Activated CD4-positive, alpha-beta T cell treated with anti-CD3 and anti-CD28 coated beads for 4 hours (primary cell): ENCODE measurements around the gene MAN2B1.
A peak's percentile ranks its signal among the peaks of the same experiment; 100 is the strongest.
"Not testable (repeated sequence)": the region's sequence is repeated elsewhere in the genome, so short reads cannot be mapped to it uniquely, and the experiment has no call there.

Source experiments
- DNase-seq, 2 donors: peaks; one replicate each; pipeline ENCODE4 v3.0.0-alpha.2; 2020

The MAN2B1 gene

DNA sequence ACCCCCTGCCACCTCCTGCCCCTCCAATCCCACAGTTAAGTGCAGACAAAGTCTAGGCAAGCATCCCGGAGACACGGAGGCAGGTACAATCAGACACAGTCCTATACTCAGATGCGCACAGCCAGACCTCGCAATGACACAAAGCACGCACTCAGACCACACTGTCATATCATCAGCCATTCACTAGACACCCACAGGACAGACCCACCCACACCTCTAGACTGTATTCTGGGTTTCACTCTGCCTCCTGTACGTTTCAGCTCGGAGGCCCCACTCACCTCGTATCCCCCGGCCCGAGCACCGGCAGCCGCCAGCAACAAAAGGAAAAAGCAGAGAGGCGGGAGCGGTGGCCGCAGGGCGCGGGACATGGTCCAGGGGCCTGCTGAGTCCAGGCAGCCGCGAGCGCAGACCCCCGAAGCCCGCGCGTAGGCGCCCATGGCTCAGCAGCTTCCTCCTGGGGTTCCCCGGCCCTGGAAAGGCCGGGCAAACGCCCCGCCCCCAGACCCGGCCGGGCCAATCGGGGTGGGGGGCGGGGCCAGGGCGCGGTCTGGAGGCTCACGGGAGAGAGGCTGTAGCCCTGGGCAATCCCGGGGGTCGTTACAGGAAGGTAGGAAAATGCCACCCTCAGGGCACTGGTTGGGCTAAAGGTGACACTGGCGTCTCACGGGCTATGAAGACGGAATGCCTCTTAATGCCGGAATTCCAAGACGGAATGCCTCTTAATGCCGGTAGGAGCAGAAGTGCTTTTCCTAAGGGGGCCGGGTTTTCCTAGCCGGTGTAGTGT, at the start of gene MAN2B1, which contains the start of gene WDR83:
TSS of gene MAN2B1 (minus strand) at position 478 of the 784 bp plus-strand sequence. CDS start at position 437, 41 bp downstream.
TSS of gene WDR83 (plus strand) at position 543 of the 784 bp plus-strand sequence. CDS start 2,984 bp downstream, outside the sequence.
- DNase-seq = peak; percentile 78 to 82

DNA sequence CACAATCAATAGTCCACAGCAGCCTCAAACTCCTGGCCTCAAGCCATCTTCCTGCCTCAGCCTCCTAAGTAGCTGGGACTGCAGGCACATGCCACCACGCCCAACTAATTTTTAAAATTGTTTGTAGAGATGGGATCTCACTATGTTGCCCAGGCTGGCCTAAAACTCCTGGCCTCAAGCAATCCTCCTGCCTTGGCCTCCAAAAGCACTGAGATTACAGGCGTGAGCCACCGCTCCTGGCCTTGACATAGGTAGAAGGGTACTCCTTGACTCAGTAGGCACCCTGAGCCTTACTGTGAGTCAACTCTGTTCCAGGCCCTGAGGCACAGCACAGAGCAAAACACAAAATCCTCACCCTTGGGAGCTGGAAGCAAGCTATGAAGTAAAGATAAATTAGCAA, 49.4 kb upstream of the MAN2B1 start:
- DNase-seq = no peak

DNA sequence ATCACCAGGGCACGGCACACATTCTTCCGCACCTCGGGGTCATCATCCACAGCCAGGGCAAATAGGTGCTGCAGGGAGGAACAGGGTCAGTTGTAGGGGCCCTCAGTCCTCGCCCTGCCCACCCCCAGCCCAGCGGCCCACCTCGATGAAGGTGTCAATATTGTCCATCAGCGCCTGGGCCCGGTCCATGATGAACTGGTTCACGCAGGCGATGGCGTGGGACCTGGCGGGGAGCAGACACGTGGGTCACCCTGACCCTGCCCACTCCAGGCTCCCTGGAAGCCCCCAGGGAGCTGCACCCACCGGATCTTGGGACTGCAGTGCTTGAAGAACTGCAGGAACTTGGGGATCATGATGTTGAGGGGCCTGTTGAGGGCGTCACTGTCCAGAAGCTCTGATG, 48.6 kb upstream of the MAN2B1 start:
- no peak for DNase-seq

DNA sequence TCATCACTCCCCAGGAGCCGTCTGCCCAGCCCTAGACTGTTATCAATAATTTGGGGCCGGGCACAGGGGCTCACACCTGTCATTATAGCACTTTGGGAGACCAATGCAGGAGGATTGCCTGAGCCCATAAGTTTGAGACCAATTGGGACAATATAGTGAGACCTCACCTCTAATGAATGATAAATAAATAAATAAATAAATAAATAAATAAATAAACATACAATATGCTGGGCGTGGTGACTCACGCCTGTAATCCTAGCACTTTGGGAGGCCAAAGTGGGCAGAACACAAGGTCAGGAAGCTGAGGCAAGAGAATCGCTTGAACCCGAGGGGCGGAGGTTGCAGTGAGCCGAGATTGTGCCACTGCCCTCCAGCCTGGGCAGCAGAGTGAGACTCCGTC, 46.8 kb upstream of the MAN2B1 start:
- not testable (repeated sequence) for DNase-seq

DNA sequence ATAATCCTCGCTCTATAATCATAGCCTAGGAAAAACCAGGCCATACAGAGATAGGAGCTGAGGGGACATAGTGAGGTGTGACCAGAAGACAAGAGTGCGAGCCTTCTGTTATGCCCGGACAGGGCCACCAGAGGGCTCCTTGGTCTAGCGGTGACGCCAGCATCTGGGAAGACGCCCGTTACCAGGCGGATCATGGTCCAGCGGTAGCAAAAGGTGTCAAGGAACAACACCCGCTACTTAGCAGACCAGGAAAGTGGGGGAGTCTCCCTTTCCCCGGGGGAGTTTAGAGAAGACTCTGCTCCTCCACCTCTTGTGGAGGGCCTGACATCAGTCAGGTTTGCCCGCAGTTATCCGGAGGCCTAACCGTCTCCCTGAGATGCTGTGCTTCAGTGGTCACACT, 45.5 kb upstream of the MAN2B1 start:
- DNase-seq = not testable (repeated sequence)

DNA sequence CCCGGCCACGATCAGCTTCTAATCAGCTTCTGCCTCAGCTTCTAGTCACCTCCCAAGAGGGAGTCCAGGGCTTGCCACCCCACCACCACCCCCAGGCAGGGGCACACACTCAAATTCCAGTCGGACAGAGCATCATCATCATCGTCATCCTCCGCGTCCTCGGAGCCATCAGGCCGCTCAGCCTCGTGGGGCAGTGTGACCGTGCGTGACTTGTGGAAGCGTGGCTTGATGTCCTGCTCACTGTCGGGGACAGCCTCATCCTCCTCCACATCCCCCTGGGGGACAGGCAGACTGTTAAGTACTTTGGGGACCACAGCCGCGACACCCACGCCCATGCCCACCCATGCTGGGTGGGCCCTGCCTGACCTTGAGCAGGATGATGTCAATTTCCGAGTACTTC, 44.6 kb upstream of the MAN2B1 start:
- DNase-seq = no peak

DNA sequence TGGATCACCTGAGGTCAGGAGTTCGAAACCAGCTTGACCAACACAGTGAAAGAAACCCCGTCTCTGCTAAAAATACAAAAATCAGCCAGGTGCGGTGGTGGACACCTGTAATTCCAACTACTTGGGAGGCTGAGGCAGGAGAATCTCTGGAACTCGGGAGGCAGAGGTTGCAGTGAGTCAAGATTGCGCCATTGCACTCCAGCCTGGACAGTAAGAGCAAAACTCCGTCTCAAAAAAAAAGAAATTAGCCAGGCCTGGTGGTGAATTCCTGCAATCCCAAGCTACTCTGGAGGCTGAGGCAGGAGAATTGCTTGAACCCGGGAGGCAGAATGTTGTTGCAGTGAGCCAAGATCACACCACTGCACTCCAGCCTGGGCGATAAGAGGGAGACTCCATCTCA, 42.1 kb upstream of the MAN2B1 start:
- DNase-seq = no peak

DNA sequence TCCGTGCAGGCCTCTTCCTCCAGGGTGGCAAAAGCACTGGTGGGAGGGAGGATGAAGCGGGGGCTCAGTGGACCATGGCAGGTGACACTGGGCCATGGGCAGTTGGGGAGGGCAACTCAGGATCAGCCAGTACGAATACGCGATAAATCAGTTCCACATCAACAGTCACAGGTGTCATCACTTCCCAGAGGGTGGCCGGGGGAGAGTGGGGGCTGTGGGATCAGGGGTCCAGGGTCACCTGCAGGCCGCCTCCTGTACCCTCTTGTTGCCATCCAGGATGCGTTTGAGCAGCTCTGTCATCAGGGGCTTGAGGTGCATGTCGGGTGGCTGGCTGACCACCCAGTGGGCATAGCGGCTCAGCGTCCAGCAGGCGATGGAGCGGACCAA, 39.8 kb upstream of the MAN2B1 start:
- DNase-seq = no peak

DNA sequence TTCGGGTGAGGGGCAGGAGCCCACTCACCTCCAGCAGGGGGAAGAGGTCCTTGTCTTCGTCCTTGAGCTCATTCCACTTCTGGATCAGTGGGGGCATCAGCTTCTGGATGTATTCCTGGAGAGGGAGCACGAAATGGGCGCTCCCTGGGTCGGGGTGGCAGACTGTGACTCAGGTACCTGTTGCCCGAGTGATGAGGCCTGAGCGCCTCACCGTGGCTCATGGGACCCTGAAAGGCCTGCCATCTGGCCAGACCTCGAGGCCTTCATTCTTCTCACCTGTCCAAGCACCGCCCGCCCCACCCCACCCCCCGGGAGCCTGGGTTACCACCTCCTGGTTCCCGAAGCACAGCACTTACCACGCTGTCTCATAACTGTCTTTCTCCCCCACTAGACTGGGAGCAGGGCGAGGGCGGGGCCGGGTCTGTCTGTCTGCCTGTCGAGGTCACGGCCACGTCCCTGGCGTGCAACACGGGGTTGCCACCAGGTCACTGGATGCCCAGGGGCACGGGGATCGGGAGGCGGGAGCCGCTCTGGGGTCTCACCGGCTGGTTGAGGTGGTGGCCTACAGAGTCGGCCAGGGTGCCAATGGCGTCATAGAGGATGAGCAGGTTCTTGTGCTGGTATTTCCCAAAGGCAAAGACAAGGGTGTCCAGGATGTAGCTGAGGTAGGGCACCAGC, 39.3 kb upstream of the MAN2B1 start:
- no peak for DNase-seq

DNA sequence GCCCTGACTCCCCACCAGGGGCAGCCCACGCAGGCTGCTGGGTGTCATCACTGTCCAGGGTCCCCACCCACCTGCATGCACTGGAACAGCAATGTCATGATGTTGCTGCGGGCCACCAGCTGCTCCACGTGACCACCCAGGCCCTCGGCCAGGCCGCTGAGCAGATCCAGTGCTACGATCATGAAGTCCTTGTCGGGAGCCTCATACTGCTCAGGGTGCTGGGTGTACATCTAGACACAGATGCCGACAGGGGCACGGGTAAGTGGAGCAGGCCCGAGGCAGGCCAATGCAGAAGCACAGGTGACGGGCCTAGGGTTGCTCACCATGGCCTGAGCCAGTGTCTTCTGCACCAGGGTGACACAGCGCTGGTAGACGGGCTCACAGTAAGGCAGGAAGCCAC, 38.6 kb upstream of the MAN2B1 start:
- no peak for DNase-seq

DNA sequence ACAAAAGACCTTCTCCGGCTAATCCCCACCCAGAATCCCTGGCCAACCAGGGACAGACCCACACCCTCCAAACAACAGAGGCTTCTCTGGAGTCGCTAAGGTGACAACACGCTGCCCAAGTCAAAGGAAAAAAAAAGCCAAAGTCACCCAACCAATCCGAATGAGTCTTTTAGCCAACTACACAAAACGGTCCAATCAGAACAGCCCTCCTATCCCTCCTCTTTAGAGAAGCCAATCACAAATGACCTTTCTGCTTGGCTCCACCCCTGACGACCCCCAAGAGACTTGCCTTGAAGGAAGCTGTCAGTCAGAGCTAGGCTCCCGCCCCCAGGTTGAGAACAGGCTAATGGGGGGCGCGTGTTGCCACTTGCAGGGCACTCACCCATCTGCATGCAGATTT, 36.5 kb upstream of the MAN2B1 start:
- no peak for DNase-seq

DNA sequence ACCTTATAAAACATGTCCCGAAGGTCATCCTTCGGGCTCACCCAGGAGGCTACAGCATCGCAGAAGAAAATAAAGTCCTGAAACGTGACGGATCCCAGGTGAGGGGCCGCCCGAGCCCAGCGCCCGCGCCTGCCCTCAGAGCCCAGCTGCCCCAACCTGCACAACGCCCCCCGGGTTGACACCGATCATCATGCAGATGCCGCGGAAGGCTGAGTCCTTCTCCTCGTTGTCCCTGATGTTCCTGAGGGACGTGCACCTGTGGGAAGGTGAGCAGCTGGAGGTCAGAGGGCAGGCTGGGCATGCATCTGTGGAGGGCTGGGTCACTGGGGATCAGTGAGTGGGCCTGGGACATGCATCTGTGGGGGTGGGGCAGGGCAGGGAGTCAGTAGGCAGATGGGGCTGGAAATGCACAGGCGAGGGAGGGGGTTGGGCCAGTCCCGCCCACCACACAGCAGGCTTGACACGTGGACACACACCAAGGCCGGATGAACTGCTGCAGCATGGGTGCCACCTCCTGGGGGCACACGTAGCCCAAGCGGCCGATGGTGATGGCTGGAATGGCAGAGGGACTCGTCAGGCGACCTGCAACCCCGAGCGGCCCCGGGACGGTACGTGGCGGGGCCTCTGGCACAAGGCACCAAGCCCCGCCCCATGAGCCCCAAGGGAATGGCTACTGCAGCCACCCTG, 35.2 kb upstream of the MAN2B1 start:
- DNase-seq = no peak

DNA sequence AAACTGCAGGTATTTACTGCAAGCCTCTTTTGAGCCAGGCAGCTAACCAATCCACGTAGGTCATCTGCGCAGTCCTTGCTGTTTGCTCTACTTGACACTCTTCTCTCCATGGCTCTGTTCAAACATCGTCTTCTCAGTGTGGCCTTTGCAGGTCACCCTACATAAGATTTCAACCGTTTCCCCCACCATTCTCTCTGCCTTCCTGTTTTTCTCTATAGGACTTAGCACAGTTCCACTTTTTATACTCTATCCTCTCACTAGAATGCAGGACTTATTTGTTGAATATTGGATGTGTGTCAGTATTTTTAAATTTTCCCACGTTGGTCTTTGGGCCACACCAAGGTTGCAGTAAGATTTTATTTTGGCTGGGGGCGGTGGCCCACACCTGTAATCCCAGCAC, 31.6 kb upstream of the MAN2B1 start:
- no peak for DNase-seq

DNA sequence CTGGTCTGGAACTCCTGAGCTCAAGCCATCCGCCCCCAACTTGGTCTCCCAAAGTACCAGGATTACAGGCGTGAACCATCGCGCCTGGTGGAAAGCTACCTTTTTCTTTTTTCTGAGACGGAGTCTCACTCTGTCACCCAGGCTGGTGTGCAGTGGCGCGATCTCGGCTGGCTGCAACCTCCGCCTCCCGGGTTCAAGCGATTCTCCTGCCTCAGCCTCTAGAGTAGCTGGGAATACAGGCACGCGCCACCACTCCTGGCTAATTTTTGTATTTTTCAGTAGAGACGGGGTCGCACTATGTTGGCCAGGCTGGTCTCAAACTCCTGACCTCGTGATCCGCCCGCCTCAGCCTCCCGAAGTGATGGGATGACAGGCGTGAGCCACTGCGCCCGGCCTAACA, 30.9 kb upstream of the MAN2B1 start:
- DNase-seq = not testable (repeated sequence)

DNA sequence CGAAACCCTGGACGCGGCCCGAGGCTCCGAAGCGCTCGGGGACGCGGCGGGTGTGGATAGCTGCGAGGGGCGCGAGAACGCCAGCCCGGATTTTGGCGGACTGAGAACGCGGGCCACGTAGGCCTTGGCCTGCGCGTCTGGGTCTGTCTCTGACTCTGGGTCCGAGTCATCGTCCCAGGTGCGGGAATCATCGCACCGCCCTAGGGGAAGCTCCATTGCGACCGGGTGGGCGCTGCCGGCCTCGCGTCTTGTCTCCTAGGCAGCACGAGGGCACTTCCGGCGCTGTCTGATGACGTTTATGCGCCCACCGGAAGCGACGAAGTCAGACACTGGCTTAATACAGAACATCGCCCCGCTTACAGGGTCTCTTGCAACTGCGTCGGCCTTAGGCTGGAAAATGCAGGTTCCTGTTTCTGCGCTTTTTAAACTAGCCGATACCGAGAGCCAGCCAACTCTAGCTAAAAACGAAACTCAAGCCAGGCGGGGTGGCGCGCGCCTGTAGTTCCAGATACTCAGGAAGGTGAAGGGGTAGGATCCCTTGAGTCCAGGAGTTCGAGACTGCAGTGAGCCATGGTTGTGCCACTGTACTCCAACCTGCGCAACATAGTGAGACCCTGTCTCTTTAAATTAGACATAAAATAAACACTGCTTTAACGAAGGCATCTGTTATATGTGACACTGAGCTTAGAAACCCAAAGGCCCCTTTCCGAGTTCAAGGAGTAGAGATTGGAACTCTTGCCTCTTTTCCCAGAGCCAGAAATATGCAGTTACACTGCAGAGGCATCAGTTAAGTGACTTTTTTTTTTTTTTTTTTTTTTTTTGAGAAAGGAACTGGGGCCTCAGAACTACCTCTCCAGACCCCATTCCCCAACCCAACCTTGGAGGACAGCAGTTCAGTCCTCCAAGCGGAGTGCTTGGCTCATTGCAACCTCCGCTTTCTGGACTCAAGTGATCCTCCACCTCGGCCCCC, 30.1 kb upstream of the MAN2B1 start, which contains the start of gene FBXW9:
TSS of gene FBXW9 (minus strand) at position 266 of the 970 bp plus-strand sequence. CDS start at position 216, 50 bp downstream.
- DNase-seq = peak; percentile 91 to 97

DNA sequence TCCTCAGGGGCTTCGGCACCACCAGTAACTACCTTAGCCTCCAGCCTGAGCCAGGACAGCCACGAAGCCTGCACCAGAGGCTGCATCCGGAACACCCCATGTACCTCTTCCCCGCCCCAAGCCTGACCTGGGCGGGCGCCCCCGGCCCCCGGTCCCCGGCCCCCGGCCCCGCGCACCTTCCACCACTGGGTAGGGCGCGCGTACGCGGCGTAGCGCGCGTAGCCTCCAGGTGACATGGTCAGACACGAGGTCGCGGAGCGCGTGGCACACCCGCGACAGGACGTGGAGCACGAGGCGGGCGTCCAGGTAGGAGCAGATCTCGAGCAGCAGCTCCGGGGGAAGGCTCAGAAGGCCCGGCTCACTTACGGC, 29.4 kb upstream of the MAN2B1 start:
- peak in 1 of 2 donors; percentile 27 for DNase-seq

DNA sequence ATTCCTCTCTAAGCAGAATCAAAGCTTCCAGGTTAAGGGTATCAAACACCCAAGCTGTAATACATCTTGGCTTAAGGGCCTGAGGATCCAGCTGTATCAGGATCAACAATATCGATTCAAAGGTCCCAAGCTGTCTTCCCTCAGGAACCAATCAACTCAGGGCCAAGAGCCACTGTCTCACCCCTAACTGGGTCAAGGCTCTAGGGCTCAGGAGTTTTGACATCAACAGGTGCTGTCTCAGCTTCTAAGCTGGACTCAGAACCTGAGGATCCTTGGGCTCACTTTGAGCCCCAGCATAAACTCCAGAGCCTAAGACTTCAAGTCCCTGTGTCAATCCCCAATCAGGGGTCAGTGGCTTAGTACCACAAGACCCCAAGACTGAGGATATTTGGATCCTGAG, 29.0 kb upstream of the MAN2B1 start:
- DNase-seq = no peak

DNA sequence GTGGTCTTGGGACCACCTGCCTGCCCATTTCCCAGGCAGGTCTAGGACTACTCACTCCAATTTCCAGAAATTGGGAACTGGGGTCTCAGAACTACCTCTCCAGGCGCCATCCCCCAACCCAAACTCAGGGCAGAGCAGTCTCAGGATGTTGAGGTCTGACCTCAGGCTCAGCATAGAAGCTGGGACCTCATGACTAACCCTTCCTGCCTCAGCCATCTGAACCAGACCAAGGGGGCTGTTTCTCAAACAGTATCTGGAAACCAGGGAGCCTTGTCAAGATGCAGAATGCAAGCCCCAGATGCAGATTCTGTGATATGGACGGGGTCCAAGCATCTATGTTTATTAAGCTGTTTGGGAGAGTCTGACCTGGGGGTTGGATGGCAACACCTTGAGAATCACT, 28.6 kb upstream of the MAN2B1 start:
- no peak for DNase-seq

DNA sequence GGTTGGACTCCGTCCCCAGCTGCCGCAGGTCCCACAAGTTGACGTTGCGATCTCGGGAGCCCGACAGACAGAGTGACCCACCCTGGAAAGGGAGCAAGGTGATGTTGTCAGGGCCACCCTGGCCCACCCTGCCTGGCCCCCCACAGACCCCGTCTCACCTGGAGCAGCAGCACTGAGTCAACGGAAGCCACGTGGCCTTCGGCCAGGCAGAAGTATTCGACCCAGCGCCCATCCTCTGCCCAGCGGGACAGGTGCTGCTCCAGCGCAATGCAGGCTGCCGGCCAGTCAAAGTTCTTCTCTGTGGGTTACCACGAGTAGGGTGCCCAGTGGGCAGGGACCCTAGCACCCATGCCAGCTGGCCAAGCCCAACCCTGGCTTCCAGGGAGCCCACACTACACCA, 28.1 kb upstream of the MAN2B1 start:
- DNase-seq = no peak

DNA sequence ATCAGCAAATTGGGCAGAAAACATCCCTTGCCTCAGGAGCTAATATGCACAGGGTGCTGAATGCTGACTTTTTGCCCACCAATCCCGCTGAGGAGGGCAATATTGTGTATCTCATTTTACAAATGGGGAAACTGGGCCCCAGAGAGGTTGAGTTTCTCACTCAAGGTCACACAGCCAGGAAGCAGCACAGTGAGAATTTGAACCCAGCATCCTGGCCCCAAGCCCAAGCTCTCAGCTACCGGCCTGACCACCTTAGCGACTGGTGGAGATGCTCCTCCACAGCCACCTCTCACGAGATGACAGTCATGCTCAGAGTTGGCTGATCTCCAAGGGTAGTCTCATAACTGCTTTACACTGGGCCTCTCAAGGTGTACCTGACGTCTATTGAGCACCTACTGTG, 26.4 kb upstream of the MAN2B1 start:
- DNase-seq = no peak

DNA sequence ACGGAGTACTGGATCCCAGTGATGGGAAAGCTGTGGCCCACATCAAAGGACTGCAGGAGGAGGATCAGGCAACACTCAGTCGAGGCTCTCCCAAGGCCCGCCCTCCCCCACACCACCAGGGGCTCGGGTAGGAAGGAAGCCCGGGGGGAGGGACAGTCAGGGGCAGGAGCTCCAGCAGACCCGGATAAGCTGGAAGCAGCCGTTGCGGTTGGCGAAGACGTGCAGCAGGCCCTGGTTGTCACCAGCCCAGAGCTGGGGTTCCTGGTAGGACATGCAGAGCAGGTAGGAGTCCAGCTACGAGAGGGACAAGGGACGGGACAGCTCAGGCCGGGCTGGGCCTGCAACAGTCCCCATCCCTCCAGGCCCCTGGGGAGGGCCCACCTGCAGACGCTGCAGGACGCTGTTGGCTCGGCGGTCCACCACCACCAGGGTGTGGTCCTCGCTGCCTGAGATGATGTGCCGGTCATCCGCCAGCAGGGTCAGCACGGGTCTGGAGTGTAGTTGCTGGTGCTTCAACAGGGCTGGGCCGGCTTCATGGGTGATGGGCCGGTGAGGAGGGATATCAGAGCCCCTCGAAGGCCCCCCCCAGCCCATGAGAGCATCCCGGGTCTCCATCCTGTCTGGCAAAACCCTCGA, 23.2 kb upstream of the MAN2B1 start:
- DNase-seq = no peak

DNA sequence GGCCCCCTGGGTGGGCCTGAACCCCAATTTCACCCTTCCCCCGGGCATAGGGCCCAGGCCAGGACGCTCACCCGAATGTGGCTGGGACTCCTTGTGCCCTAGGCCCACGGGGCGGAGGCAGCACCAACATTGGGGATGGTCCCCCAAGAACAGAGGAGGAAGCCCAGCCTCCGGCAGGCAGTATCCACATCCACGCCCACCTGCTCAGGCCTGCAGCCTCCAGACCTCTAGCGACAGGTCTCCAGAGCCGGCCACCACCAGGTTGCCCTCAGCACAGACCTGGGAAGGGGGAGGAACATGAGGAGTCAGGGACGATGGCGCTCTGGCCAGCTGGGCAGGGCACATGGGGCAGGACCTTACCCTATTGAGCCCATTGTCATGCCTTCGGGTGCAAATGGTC, 22.5 kb upstream of the MAN2B1 start:
- DNase-seq = no peak
